ENCODE results near the gene MACF1. TPM values are rescaled to one million over a fixed set of nuclear protein-coding genes. Genes with fewer than 3 reads are reported as not detected.
A peak's percentile ranks its signal among the peaks of the same experiment; 100 is the strongest.

The MACF1 gene
- total and polyA plus RNA-seq, 2 of the 13 experiments (the other 11 are each of a cell fraction or from before 2014, with no cell fraction given): 36.7 to 65.4 TPM

DNA sequence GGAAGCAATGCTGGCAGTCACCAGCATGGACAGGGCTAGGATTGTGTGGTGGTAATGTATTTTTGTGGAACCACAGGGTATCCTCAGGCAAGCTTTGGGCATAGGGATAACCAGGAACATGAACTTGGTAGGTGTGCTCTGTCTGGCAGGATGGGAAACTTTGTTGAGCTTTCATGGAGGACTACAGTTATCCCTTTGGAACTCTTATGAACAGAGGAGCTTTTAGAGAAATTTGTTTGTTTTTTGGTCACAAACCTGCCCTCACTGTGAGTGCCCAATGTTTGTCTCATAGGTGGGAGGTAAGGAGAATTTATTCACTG lies 54.4 kb downstream of the MACF1 start (continued):
- TF ChIP-seq, protein P1, sequence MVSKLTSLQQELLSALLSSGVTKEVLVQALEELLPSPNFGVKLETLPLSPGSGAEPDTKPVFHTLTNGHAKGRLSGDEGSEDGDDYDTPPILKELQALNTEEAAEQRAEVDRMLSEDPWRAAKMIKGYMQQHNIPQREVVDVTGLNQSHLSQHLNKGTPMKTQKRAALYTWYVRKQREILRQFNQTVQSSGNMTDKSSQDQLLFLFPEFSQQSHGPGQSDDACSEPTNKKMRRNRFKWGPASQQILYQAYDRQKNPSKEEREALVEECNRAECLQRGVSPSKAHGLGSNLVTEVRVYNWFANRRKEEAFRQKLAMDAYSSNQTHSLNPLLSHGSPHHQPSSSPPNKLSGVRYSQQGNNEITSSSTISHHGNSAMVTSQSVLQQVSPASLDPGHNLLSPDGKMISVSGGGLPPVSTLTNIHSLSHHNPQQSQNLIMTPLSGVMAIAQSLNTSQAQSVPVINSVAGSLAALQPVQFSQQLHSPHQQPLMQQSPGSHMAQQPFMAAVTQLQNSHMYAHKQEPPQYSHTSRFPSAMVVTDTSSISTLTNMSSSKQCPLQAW (CRISPR knock-in tag; IDR thresholded peaks at IDR 0.05): peak; percentile 11; the same call in 1 of the 2 replicates

DNA sequence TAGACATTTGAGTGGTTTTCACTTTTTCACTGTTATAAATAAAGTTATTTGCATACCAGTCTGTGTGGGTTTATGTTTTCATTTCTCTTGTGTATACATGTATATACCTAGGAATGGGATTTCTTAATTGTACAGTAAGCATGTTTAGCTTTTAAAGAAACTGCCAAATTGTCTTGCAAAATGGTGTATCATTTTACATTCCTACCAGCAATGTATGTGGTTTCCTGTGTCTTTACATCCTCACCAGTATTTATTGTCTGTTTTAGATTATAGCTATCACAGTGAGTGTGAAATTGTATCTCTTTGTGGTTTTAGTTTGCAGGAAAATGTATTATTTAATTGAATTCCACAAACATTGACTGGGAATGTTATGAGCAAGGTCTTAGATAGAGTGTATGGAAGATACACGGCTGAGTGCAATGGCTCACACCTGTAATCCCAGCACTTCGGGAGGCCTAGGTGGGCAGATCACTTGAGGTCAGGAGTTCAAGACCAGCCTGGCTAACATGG lies 57.3 kb downstream of the MACF1 start:
- Histone ChIP-seq H2AFZ (ENCODE audit: low read length) (no peak overlapping the region), H3K4me2 (ENCODE audit: low read depth, low read length) (no peak overlapping the region), H3K4me3 (replicated peaks in 1 of 3; ENCODE audit: insufficient read depth in 1 of 3, low read depth in 2 of 3, low read length in 3 of 3) (no peak overlapping the region), H3K27ac (ENCODE audit: extremely low read length, insufficient read depth, low read length) (no peak overlapping the region), H3K36me3 (replicated peaks in 1 of 2; ENCODE audit: control insufficient read depth in 1 of 2, insufficient read depth in 2 of 2, low read length in 2 of 2) (peaks cover 5 to 28% of the 10 kb centered on the region in 2 experiments), H4K20me1 (ENCODE audit: insufficient read depth, low read length) (no peaks in the 10 kb centered on the region), H3K4me1 (ENCODE audit: insufficient read depth, low read length) (no peaks in the 10 kb centered on the region), H3K9me3 (ENCODE audit: low read length) (no peaks in the 10 kb centered on the region), H3K27me3 (ENCODE audit: control insufficient read depth in 1 of 2, insufficient read depth in 2 of 2, low read length in 2 of 2) (no peaks in the 10 kb centered on the region), H3K9ac (ENCODE audit: insufficient read depth, low read depth, low read length) (no peak overlapping the region), H3K79me2 (ENCODE audit: insufficient read depth, low read length) (peaks cover 5% of the 10 kb centered on the region)
- ChIA-PET CTCF (ENCODE audit: low intra/inter-chr PET ratio, low total read pairs) (no interaction called here), POLR2A (no interaction called here)
- TF ChIP-seq ZNF33B (CRISPR knock-in tag; IDR thresholded peaks at IDR 0.05) (no peak), RORA (CRISPR knock-in tag; IDR thresholded peaks at IDR 0.05) (no peak), POGZ (CRISPR knock-in tag; IDR thresholded peaks at IDR 0.05) (no peak), AGO2 (optimal IDR thresholded peaks at IDR 0.05; ENCODE audit: low read depth, low read length) (no peak), ZNF574 (CRISPR knock-in tag; IDR thresholded peaks at IDR 0.05) (no peak), TAF15 (IDR thresholded peaks at IDR 0.05; ENCODE audit: low read depth, low read length, poor library complexity, severe bottlenecking) (no peak), TAF1 (CRISPR knock-in tag; IDR thresholded peaks at IDR 0.05) (no peak), ATRX (CRISPR knock-in tag; IDR thresholded peaks at IDR 0.05; ENCODE audit: borderline replicate concordance) (no peak), ZFP37 (CRISPR knock-in tag; IDR thresholded peaks at IDR 0.05; ENCODE audit: borderline replicate concordance) (no peak)
- ATAC-seq (no peak), DNase-seq (ENCODE audit: low spot score) (no peak), FAIRE-seq (no peak)
- 96% methylated on average over 2 of the region's 2 CpGs for WGBS (ENCODE audit: low lambda C conversion rate)
- in situ Hi-C loops (cut with HindIII; ENCODE audit: extremely low pct_ligation_motif_present, low pct_unique_long_range_greater_than_20kb): no loop called here
- no TSS peak for BruUV-seq (replicated peaks)
- intact Hi-C loops (cut with micrococcal nuclease; ENCODE audit: unreplicated experiment): no loop called here

All from HepG2 (cell line).